Osteoblast (primary cell): ENCODE results near the gene CLUH. TPM values are rescaled to one million over a fixed set of nuclear protein-coding genes. Genes with fewer than 3 reads are reported as not detected.
A peak's percentile ranks its signal among the peaks of the same experiment; 100 is the strongest.

Experiments
- DNase-seq: peaks from one replicate; pipeline ENCODE4 v3.0.0; 2011; ENCODE audit warnings: low spot score, mixed read lengths; ENCODE audit not compliant: insufficient read length; ENCODE audit errors: missing footprints
- H2AFZ ChIP-seq: 2 replicates; pipeline ENCODE4 v1.6.0; 2011; ENCODE audit warnings: mild to moderate bottlenecking, low read length
- H3K27ac ChIP-seq: 2 replicates; pipeline ENCODE4 v1.5.1; 2011; ENCODE audit warnings: mild to moderate bottlenecking, low read depth, low read length, moderate library complexity
- H3K27me3 ChIP-seq: 2 replicates; pipeline ENCODE4 v1.6.0; 2012; ENCODE audit warnings: mild to moderate bottlenecking, control low read depth, inconsistent platforms, low read length, moderate library complexity; ENCODE audit not compliant: insufficient read depth
- H3K36me3 ChIP-seq: 2 replicates; pipeline ENCODE4 v1.5.1; 2011; ENCODE audit warnings: mild to moderate bottlenecking, low read length, control low read depth, moderate library complexity; ENCODE audit not compliant: insufficient read depth
- H3K4me1 ChIP-seq: 2 replicates; pipeline ENCODE4 v1.5.1; 2011; ENCODE audit warnings: mild to moderate bottlenecking, low read length, control low read depth, moderate library complexity; ENCODE audit not compliant: insufficient read depth
- H3K4me2 ChIP-seq: 2 replicates; pipeline ENCODE4 v1.6.0; 2011; ENCODE audit warnings: mild to moderate bottlenecking, low read length; ENCODE audit not compliant: insufficient read depth
- H3K4me3 ChIP-seq: fragments of 200-600 bp; sonication (generic); 3 replicates; pipeline ENCODE4 v1.5.1; 2012; ENCODE audit warnings: mild to moderate bottlenecking, low read length, inconsistent platforms; ENCODE audit not compliant: insufficient read depth
- H3K79me2 ChIP-seq: 2 replicates; pipeline ENCODE4 v1.6.0; 2012; ENCODE audit warnings: mild to moderate bottlenecking, low read length, control low read depth, inconsistent platforms; ENCODE audit not compliant: insufficient read depth
- H3K9me3 ChIP-seq: 2 replicates; pipeline ENCODE4 v1.5.1; 2011; ENCODE audit warnings: low read depth, low read length, control low read depth
- H4K20me1 ChIP-seq: 2 replicates; pipeline ENCODE4 v1.6.0; 2012; ENCODE audit warnings: mild to moderate bottlenecking, low read length, control low read depth; ENCODE audit not compliant: insufficient read depth
- CTCF ChIP-seq: IDR thresholded peaks from 2 replicates; pipeline ENCODE4 v1.5.1; 2011; ENCODE audit warnings: mild to moderate bottlenecking, low read depth, low read length, moderate library complexity; ENCODE audit errors: extremely low read depth
- total RNA-seq: library from RNA; depleted of rRNA; stranded (reverse); fragments of >200 nt; gene quantifications from 2 replicates; pipeline ENCODE4 v1.2.3, GENCODE V29; 2012

Gene CLUH
- total RNA-seq, 1 donor = 41.6 TPM

- no peak overlapping the region for H3K27ac ChIP-seq
- no peaks in the 10 kb centered on the region for H3K79me2 ChIP-seq
- H3K27me3 ChIP-seq = peaks cover 5% of the 10 kb centered on the region
- no peak for DNase-seq
- H3K4me1 ChIP-seq = no peaks in the 10 kb centered on the region
- no peak overlapping the region for H3K4me2 ChIP-seq
- no peaks in the 10 kb centered on the region for H4K20me1 ChIP-seq
- no peak for TF ChIP-seq CTCF
- no peaks in the 10 kb centered on the region for H3K36me3 ChIP-seq
- no peak overlapping the region for H3K4me3 ChIP-seq
- no peak overlapping the region for H2AFZ ChIP-seq
- H3K9me3 ChIP-seq = no peaks in the 10 kb centered on the region
Observed at GRCh38 chr17:2731807-2732206, 20.2 kb upstream of the CLUH start.

GRCh38 chr17:2730764-2731353, 19.3 kb upstream of the CLUH start:
- H3K9me3 ChIP-seq = no peaks in the 10 kb centered on the region
- H3K27me3 ChIP-seq = peaks cover 5% of the 10 kb centered on the region
- no peak for TF ChIP-seq CTCF
- H3K4me1 ChIP-seq = no peaks in the 10 kb centered on the region
- H3K27ac ChIP-seq = no peak overlapping the region
- H2AFZ ChIP-seq = no peak overlapping the region
- DNase-seq = peak; percentile 67
- H3K79me2 ChIP-seq = no peaks in the 10 kb centered on the region
- H4K20me1 ChIP-seq = no peaks in the 10 kb centered on the region
- no peak overlapping the region for H3K4me3 ChIP-seq
- H3K4me2 ChIP-seq = no peak overlapping the region
- no peaks in the 10 kb centered on the region for H3K36me3 ChIP-seq

- no peak for TF ChIP-seq CTCF
- no peaks in the 10 kb centered on the region for H3K9me3 ChIP-seq
- peak; percentile 92 for DNase-seq
- no peak overlapping the region for H2AFZ ChIP-seq
- no peaks in the 10 kb centered on the region for H3K36me3 ChIP-seq
- no peaks in the 10 kb centered on the region for H4K20me1 ChIP-seq
- peaks cover 28% of the 10 kb centered on the region for H3K27me3 ChIP-seq
- H3K27ac ChIP-seq = no peak overlapping the region
- H3K4me3 ChIP-seq = no peak overlapping the region
- no peaks in the 10 kb centered on the region for H3K4me1 ChIP-seq
- no peak overlapping the region for H3K4me2 ChIP-seq
- H3K79me2 ChIP-seq = no peaks in the 10 kb centered on the region
Observed at GRCh38 chr17:2724784-2725164, 13.2 kb upstream of the CLUH start.

GRCh38 chr17:2723997-2724783, 12.6 kb upstream of the CLUH start:
- no peak overlapping the region for H2AFZ ChIP-seq

More at GRCh38 chr17:2723997-2724783, 12.6 kb upstream of the CLUH start:
- H3K36me3 ChIP-seq = no peaks in the 10 kb centered on the region
- H4K20me1 ChIP-seq = no peaks in the 10 kb centered on the region
- H3K27me3 ChIP-seq = peaks cover 28% of the 10 kb centered on the region
- no peak overlapping the region for H3K27ac ChIP-seq
- no peaks in the 10 kb centered on the region for H3K4me1 ChIP-seq
- DNase-seq = peak; percentile 79
- no peaks in the 10 kb centered on the region for H3K9me3 ChIP-seq
- no peak overlapping the region for H3K4me3 ChIP-seq
- no peak overlapping the region for H3K4me2 ChIP-seq
- no peaks in the 10 kb centered on the region for H3K79me2 ChIP-seq
- TF ChIP-seq CTCF = no peak
